SU-DHL-6 (cell line): Measurements from ENCODE around the gene MCHR2.
A peak's percentile ranks its signal among the peaks of the same experiment; 100 is the strongest.

Source experiments
- CTCF ChIP-seq: fragments of 200-600 bp; sonication (generic); IDR thresholded peaks from one replicate; pipeline ENCODE4 v1.5.1; 2017; ENCODE audit warnings: antibody characterized with exemption, mild to moderate bottlenecking, low read length, moderate library complexity; ENCODE audit not compliant: insufficient read depth, poor library complexity, severe bottlenecking
- EZH2phosphoT487 ChIP-seq: fragments of 200-600 bp; sonication (generic), shearing (Covaris generic); conservative IDR thresholded peaks from 2 replicates; pipeline ENCODE4 v1.6.1; 2018; ENCODE audit warnings: mild to moderate bottlenecking, antibody characterized with exemption, low read length, moderate library complexity, mixed read lengths

GRCh38 chr6:99905209-99906106 is 88.6 kb downstream of the MCHR2 start:
- TF ChIP-seq EZH2phosphoT487 (no peak), CTCF (peak; percentile 55)
